Gastrocnemius medialis (tissue), 4 donors: ENCODE measurements around the gene COP1.

Experiments used
- CTCF ChIP-seq, 5 experiments: fragments of 450-650 bp in 3 of 5; fragments of 200-600 bp in 2 of 5; sonication (generic) in 2 of 5; IDR thresholded peaks in 4 of 5; conservative IDR thresholded peaks in 1 of 5; 1 replicate in 4 of 5; 2 replicates in 1 of 5; pipeline ENCODE4 v1.5.1; 2016 to 2019; ENCODE audit warnings: antibody characterized with exemption in 5 of 5, mild to moderate bottlenecking in 3 of 5, moderate library complexity in 3 of 5
- POLR2A ChIP-seq, 2 donors: fragments of 450-650 bp; IDR thresholded peaks; one replicate each; pipeline ENCODE4 v1.6.1; 2017; ENCODE audit warnings: antibody characterized with exemption in 2 of 2, mild to moderate bottlenecking in 2 of 2, moderate library complexity in 2 of 2

GRCh38 chr1:175978476-175978875, 228.6 kb downstream of the COP1 start:
- no peak for TF ChIP-seq POLR2A (IDR thresholded peaks at IDR 0.05)
- no peak for TF ChIP-seq CTCF (IDR thresholded peaks at IDR 0.05 in 4 of 5, conservative IDR thresholded peaks at IDR 0.05 in 1 of 5)
